Smooth muscle cell (in vitro differentiated cells): ENCODE results near the gene RAMP1. TPM values are rescaled to one million over a fixed set of nuclear protein-coding genes. Genes with fewer than 3 reads are reported as not detected.
A peak's percentile ranks its signal among the peaks of the same experiment; 100 is the strongest.

Source experiments
- DNase-seq: peaks from one replicate; lab custom pipeline; 2025; ENCODE audit not compliant: unreplicated experiment; lab: John Stamatoyannopoulos, UW
- H2AFZ ChIP-seq: fragments of 200-600 bp; sonication (generic); 2 replicates; pipeline ENCODE4 v1.6.0; 2016; ENCODE audit warnings: antibody characterized with exemption, low read depth, mild to moderate bottlenecking
- H3F3A ChIP-seq: fragments of 200-600 bp; sonication (generic); 2 replicates; pipeline ENCODE4 v1.6.0; 2017; ENCODE audit warnings: antibody characterized with exemption, low read depth
- H3K27ac ChIP-seq: fragments of 200-600 bp; sonication (generic); 2 replicates; pipeline ENCODE4 v1.5.1; 2016; ENCODE audit warnings: low read depth, mild to moderate bottlenecking
- H3K27me3 ChIP-seq: fragments of 200-600 bp; sonication (generic); 2 replicates; pipeline ENCODE4 v1.6.1; 2016; ENCODE audit warnings: low read depth, mild to moderate bottlenecking
- H3K36me3 ChIP-seq: fragments of 200-600 bp; sonication (generic); 2 replicates; pipeline ENCODE4 v1.5.1; 2016; ENCODE audit warnings: low read depth
- H3K4me1 ChIP-seq: fragments of 200-600 bp; sonication (generic); 2 replicates; pipeline ENCODE4 v1.5.1; 2016; ENCODE audit warnings: low read depth
- H3K4me2 ChIP-seq: fragments of 200-600 bp; sonication (generic); 2 replicates; pipeline ENCODE4 v1.6.0; 2016; ENCODE audit warnings: mild to moderate bottlenecking
- H3K4me3 ChIP-seq: fragments of 200-600 bp; sonication (generic); 2 replicates; pipeline ENCODE4 v1.5.1; 2016; ENCODE audit warnings: mild to moderate bottlenecking
- H3K79me2 ChIP-seq: fragments of 200-600 bp; sonication (generic); 2 replicates; pipeline ENCODE4 v1.6.0; 2016; ENCODE audit warnings: low read depth, mild to moderate bottlenecking
- H3K9ac ChIP-seq: fragments of 200-600 bp; sonication (generic); 2 replicates; pipeline ENCODE4 v1.6.0; 2016; ENCODE audit warnings: low read depth
- H3K9me3 ChIP-seq: fragments of 200-600 bp; sonication (generic); replicated peaks from 2 replicates; pipeline ENCODE4 v1.5.1; 2016; ENCODE audit warnings: low read depth
- H4K20me1 ChIP-seq: fragments of 200-600 bp; sonication (generic); 2 replicates; pipeline ENCODE4 v1.6.0; 2016; ENCODE audit warnings: low read depth
- CTCF ChIP-seq: fragments of 200-600 bp; sonication (generic); IDR thresholded peaks from 2 replicates; pipeline ENCODE4 v1.5.1; 2017; ENCODE audit warnings: borderline replicate concordance, mild to moderate bottlenecking, antibody characterized with exemption; ENCODE audit not compliant: insufficient read depth, poor library complexity, severe bottlenecking
- WGBS: methylation state at CpG from one replicate; pipeline ENCODE4 v1.1.7; 2016; ENCODE audit warnings: low lambda C conversion rate; 5-methylcytosine and 5-hydroxymethylcytosine counted together
- polyA plus RNA-seq: library from polyadenylated mRNA; unstranded; fragments of >200 nt; fragmentation: Nextera tagmentation; extraction: Ambion mirVana; gene quantifications from 2 replicates; pipeline ENCODE4 v1.2.1, GENCODE V29; 2016
- total RNA-seq: library from RNA; depleted of rRNA; stranded (reverse); fragments of >200 nt; gene quantifications from 2 replicates; pipeline ENCODE4 v1.2.3, GENCODE V29; 2014

Gene RAMP1
- total and polyA plus RNA-seq, 2 experiments from 2014 or later = 24.0 to 70.8 TPM

- Histone ChIP-seq H3K27me3 (peaks cover 4% of the 10 kb centered on the region), H3F3A (peaks cover 18% of the 10 kb centered on the region), H3K36me3 (no peaks in the 10 kb centered on the region), H3K9ac (no peak overlapping the region), H3K9me3 (no peaks in the 10 kb centered on the region), H3K4me3 (no peak overlapping the region), H3K79me2 (no peaks in the 10 kb centered on the region), H3K27ac (peak overlapping the region; percentile 13), H4K20me1 (no peaks in the 10 kb centered on the region), H3K4me1 (peaks cover 14% of the 10 kb centered on the region), H2AFZ (no peak overlapping the region), H3K4me2 (peak overlapping the region; percentile 83)
- TF ChIP-seq CTCF = no peak
- 80% methylated on average over 11 of the region's 11 CpGs for WGBS
- DNase-seq = no peak
These were observed 2.6 kb downstream of the RAMP1 start for GRCh38 chr2:237861875-237862527.

- Histone ChIP-seq H3K9ac (no peak overlapping the region), H3K4me1 (peaks cover 14% of the 10 kb centered on the region), H3K36me3 (no peaks in the 10 kb centered on the region), H3K4me3 (no peak overlapping the region), H3K27me3 (no peaks in the 10 kb centered on the region), H2AFZ (no peak overlapping the region), H3K4me2 (no peak overlapping the region), H4K20me1 (no peaks in the 10 kb centered on the region), H3K27ac (no peak overlapping the region), H3F3A (peaks cover 23% of the 10 kb centered on the region), H3K79me2 (no peaks in the 10 kb centered on the region), H3K9me3 (no peaks in the 10 kb centered on the region)
- TF ChIP-seq CTCF = no peak
- WGBS = 97% methylated on average over 8 of the region's 8 CpGs
- DNase-seq = no peak
These were observed 3.1 kb downstream of the RAMP1 start for GRCh38 chr2:237862528-237862895.

- Histone ChIP-seq H3K9ac (no peak overlapping the region), H3K4me1 (peaks cover 14% of the 10 kb centered on the region), H3K27ac (no peak overlapping the region), H3K79me2 (no peaks in the 10 kb centered on the region), H2AFZ (no peak overlapping the region), H3K36me3 (no peaks in the 10 kb centered on the region), H3K27me3 (no peaks in the 10 kb centered on the region), H3K4me2 (no peak overlapping the region), H4K20me1 (no peaks in the 10 kb centered on the region), H3K9me3 (no peaks in the 10 kb centered on the region), H3F3A (peaks cover 24% of the 10 kb centered on the region), H3K4me3 (no peak overlapping the region)
- no peak for TF ChIP-seq CTCF
- WGBS = 96% methylated on average over 4 of the region's 4 CpGs
- no peak for DNase-seq
These were observed 3.7 kb downstream of the RAMP1 start for GRCh38 chr2:237863102-237863511.
